GM12872 (cell line): ENCODE data around the gene CPT1B.

Experiments
- CTCF ChIP-seq: IDR thresholded peaks from 3 replicates; pipeline ENCODE4 v1.5.1; 2011; ENCODE audit warnings: low read depth, mild to moderate bottlenecking, low read length, moderate library complexity; ENCODE audit not compliant: insufficient read depth

Gene CPT1B

GRCh38 chr22:50611341-50612060 lies 33.3 kb upstream of the CPT1B start:
- no peak for TF ChIP-seq CTCF

GRCh38 chr22:50610581-50610980 lies 32.4 kb upstream of the CPT1B start:
- TF ChIP-seq CTCF, result no peak

- TF ChIP-seq CTCF, result no peak
Observed at GRCh38 chr22:50610041-50610451, 31.8 kb upstream of the CPT1B start.

GRCh38 chr22:50609599-50609998 lies 31.4 kb upstream of the CPT1B start:
- TF ChIP-seq CTCF, result no peak

- TF ChIP-seq CTCF, result no peak
Observed at GRCh38 chr22:50608996-50609395, 30.8 kb upstream of the CPT1B start.

GRCh38 chr22:50607659-50608020 lies 29.4 kb upstream of the CPT1B start:
- no peak for TF ChIP-seq CTCF

- TF ChIP-seq CTCF, result no peak
Observed at GRCh38 chr22:50606946-50607658, 28.9 kb upstream of the CPT1B start.
